Measurements from ENCODE around the gene TICRR. TPM values are rescaled to one million over a fixed set of nuclear protein-coding genes. Genes with fewer than 3 reads are reported as not detected.

The TICRR gene
- total RNA-seq, 4 donors from 2014 or later: not detected

DNA sequence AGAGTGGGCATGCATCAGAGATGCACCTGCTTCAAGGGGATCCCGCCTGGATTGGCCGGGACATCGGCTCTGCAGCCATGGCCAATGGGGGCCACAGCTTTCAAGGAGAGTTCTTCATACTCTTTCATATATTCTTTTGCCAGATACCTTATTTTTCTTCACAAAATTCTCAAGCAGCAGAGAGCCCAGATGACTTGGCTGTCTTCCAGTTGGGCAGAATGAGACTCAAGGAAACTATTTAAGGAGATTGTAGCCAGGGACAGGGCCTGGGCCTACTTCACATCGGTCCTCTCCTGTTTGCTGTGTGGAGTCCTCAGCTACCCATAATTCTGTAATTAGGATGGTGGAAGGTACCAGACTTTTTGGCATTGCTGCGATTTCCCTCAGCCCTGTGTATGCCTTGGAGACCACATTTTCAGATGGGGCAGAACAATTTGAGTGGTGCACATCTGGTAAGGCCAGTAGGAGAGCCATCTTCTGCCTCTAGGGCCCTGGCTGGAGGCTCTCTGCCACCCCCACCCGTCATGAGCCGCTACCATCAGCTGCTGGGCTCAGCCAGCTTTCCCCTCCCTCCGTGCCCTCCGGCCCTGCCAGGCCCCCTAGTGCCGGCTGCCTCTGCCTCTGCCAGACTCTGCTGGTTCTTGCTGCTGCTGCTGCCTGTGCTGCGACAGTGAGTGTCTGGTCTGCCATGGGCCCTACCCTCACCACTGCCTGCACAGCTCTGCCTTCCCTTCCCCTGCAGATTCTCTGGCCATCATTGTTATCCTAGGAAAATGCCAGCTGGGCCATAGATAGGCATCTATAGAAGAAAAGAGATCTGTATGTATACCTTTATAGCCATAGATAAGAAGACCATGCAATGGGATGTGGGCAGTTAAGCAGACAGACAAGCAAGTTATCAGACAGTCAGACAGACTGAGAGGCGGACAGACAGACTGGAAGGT lies 97.2 kb downstream of the TICRR start:
- DNase-seq (no peak), ATAC-seq (no peak)
- Histone ChIP-seq H3K36me3 (no peaks in the 10 kb centered on the region), H3K27me3 (no peaks in the 10 kb centered on the region), H3K4me3 (no peak overlapping the region), H3K27ac (no peak overlapping the region), H3K9me3 (no peaks in the 10 kb centered on the region), H3K4me1 (no peaks in the 10 kb centered on the region)
- in situ Hi-C loops (cut with MboI; ENCODE audit: low sequenced_read_pairs in 4 of 4) (no loop called here), intact Hi-C loops (cut with DNase I; ENCODE audit: low total_unique reads) (no loop called here)
- TF ChIP-seq POLR2A (IDR thresholded peaks at IDR 0.05): no peak
- TF ChIP-seq CTCF (IDR thresholded peaks at IDR 0.05 in 4 of 5, conservative IDR thresholded peaks at IDR 0.05 in 1 of 5): no peak

- Histone ChIP-seq H3K4me3 (no peak overlapping the region), H3K27ac (no peak overlapping the region), H3K36me3 (no peaks in the 10 kb centered on the region), H3K9me3 (no peaks in the 10 kb centered on the region), H3K27me3 (no peaks in the 10 kb centered on the region), H3K4me1 (no peaks in the 10 kb centered on the region)
- intact Hi-C loops (cut with DNase I; ENCODE audit: low total_unique reads) (no loop called here), in situ Hi-C loops (cut with MboI; ENCODE audit: low sequenced_read_pairs in 4 of 4) (no loop called here)
- no peak for ATAC-seq
- TF ChIP-seq POLR2A (IDR thresholded peaks at IDR 0.05) (no peak), CTCF (IDR thresholded peaks at IDR 0.05 in 4 of 5, conservative IDR thresholded peaks at IDR 0.05 in 1 of 5) (peak in 2 of 5 experiments; percentile 23 to 34)
- no peak for DNase-seq
Observed at GRCh38 chr15:89673165-89673512, 97.9 kb downstream of the TICRR start.

- H3K27ac ChIP-seq: no peak overlapping the region
- no peak for ATAC-seq
- no peaks in the 10 kb centered on the region for H3K36me3 ChIP-seq
- H3K27me3 ChIP-seq: no peaks in the 10 kb centered on the region
- no peak overlapping the region for H3K4me3 ChIP-seq
- H3K9me3 ChIP-seq: no peaks in the 10 kb centered on the region
- TF ChIP-seq POLR2A (IDR thresholded peaks at IDR 0.05): no peak
- no peak for TF ChIP-seq CTCF (IDR thresholded peaks at IDR 0.05 in 4 of 5, conservative IDR thresholded peaks at IDR 0.05 in 1 of 5)
- H3K4me1 ChIP-seq: peaks cover 5 to 8% of the 10 kb centered on the region in 2 donors
- no peak for DNase-seq
- intact Hi-C loops (cut with DNase I; ENCODE audit: low total_unique reads) (no loop called here), in situ Hi-C loops (cut with MboI; ENCODE audit: low sequenced_read_pairs in 4 of 4) (no loop called here)
Observed at GRCh38 chr15:89674526-89674925, 99.3 kb downstream of the TICRR start.

DNA sequence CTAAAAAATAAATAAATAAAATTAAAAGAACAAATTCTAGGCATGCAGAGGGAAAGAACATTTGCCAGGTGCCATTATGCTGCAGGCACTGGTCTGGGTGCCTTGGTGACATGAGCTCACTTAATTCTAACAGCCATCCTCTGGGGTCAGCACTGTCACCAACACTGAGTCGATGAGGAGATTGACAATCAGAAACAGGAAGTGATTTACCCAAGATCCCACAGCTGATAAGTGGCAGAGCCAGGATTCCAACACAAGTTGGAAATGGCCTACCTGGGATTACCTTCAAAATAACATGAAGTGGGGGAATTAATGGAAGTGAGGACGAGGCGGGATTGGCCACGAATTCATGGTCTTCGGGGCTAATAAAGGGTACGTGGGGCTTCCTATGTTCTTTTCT lies 100.3 kb downstream of the TICRR start:
- DNase-seq (no peak), ATAC-seq (no peak)
- no peaks in the 10 kb centered on the region for H3K9me3 ChIP-seq
- peaks cover 15 to 18% of the 10 kb centered on the region in 2 donors for H3K4me1 ChIP-seq
- H3K27me3 ChIP-seq: no peaks in the 10 kb centered on the region
- H3K36me3 ChIP-seq: no peaks in the 10 kb centered on the region
- no peak for TF ChIP-seq CTCF (IDR thresholded peaks at IDR 0.05 in 4 of 5, conservative IDR thresholded peaks at IDR 0.05 in 1 of 5)
- no peak overlapping the region for H3K27ac ChIP-seq
- no peak overlapping the region for H3K4me3 ChIP-seq
- in situ Hi-C loops (cut with MboI; ENCODE audit: low sequenced_read_pairs in 4 of 4): no loop called here
- intact Hi-C loops (cut with DNase I; ENCODE audit: low total_unique reads): no loop called here
